Hepatocyte (in vitro differentiated cells): ENCODE results near the gene APBA2. TPM values are rescaled to one million over a fixed set of nuclear protein-coding genes. Genes with fewer than 3 reads are reported as not detected.

Experiments used
- DNase-seq: peaks from one replicate; pipeline ENCODE4 v3.0.0-alpha.2; 2016; ENCODE audit warnings: low spot score
- H2AFZ ChIP-seq: fragments of 200-600 bp; sonication (generic); 2 replicates; pipeline ENCODE4 v1.6.0; 2016; ENCODE audit warnings: antibody characterized with exemption, mild to moderate bottlenecking
- H3K27ac ChIP-seq: fragments of 200-600 bp; sonication (generic); 2 replicates; pipeline ENCODE4 v1.5.1; 2016; ENCODE audit warnings: mild to moderate bottlenecking
- H3K27me3 ChIP-seq: fragments of 200-600 bp; sonication (generic); 2 replicates; pipeline ENCODE4 v1.6.1; 2016
- H3K36me3 ChIP-seq: fragments of 200-600 bp; sonication (generic); replicated peaks from 2 replicates; pipeline ENCODE4 v1.5.1; 2016; ENCODE audit warnings: low read depth; ENCODE audit not compliant: insufficient read depth
- H3K4me1 ChIP-seq: fragments of 200-600 bp; sonication (generic); 2 replicates; pipeline ENCODE4 v1.5.1; 2016; ENCODE audit warnings: mild to moderate bottlenecking, moderate library complexity; ENCODE audit not compliant: insufficient read depth
- H3K4me2 ChIP-seq: fragments of 200-600 bp; sonication (generic); 2 replicates; pipeline ENCODE4 v1.6.0; 2016
- H3K4me3 ChIP-seq: fragments of 200-600 bp; sonication (generic); 2 replicates; pipeline ENCODE4 v1.5.1; 2016; ENCODE audit warnings: mild to moderate bottlenecking
- H3K79me2 ChIP-seq: fragments of 200-600 bp; sonication (generic); 2 replicates; pipeline ENCODE4 v1.6.0; 2017; ENCODE audit warnings: mild to moderate bottlenecking
- H3K9me2 ChIP-seq: fragments of 200-600 bp; sonication (generic); replicated peaks from 2 replicates; pipeline ENCODE4 v1.6.0; 2017; ENCODE audit warnings: mild to moderate bottlenecking; ENCODE audit not compliant: insufficient read depth
- H3K9me3 ChIP-seq: fragments of 200-600 bp; sonication (generic); 2 replicates; pipeline ENCODE4 v1.5.1; 2016; ENCODE audit warnings: low read depth, mild to moderate bottlenecking
- H4K20me1 ChIP-seq: fragments of 200-600 bp; sonication (generic); 2 replicates; pipeline ENCODE4 v1.6.0; 2016; ENCODE audit warnings: mild to moderate bottlenecking; ENCODE audit not compliant: insufficient read depth, poor library complexity, severe bottlenecking
- CTCF ChIP-seq: fragments of 200-600 bp; sonication (generic); IDR thresholded peaks from 2 replicates; pipeline ENCODE4 v1.5.1; 2016; ENCODE audit warnings: antibody characterized with exemption, mild to moderate bottlenecking; ENCODE audit not compliant: poor library complexity
- EZH2 ChIP-seq: fragments of 200-600 bp; sonication (generic); IDR thresholded peaks from 2 replicates; pipeline ENCODE4 v1.6.1; 2016; ENCODE audit warnings: antibody characterized with exemption, mild to moderate bottlenecking, borderline replicate concordance
- EZH2phosphoT487 ChIP-seq: fragments of 200-600 bp; sonication (generic); IDR thresholded peaks from one replicate; pipeline ENCODE4 v1.6.1; 2018; ENCODE audit warnings: antibody characterized with exemption, mild to moderate bottlenecking, low read depth, moderate library complexity; ENCODE audit not compliant: unreplicated experiment, severe bottlenecking
- whole genome bisulfite sequencing: methylation state at CpG from one replicate; pipeline ENCODE4 v1.1.6; 2016; ENCODE audit warnings: low lambda C conversion rate; ENCODE audit errors: missing lambda C conversion rate; 5-methylcytosine and 5-hydroxymethylcytosine counted together
- polyA plus RNA-seq: library from polyadenylated mRNA; unstranded; fragments of >200 nt; fragmentation: Nextera tagmentation; extraction: Ambion mirVana; gene quantifications from 2 replicates; pipeline ENCODE4 v1.2.1, GENCODE V29; 2016
- total RNA-seq: library from RNA; depleted of rRNA; stranded (reverse); fragments of >200 nt; gene quantifications from 2 replicates; pipeline ENCODE4 v1.2.3, GENCODE V29; 2014

The APBA2 gene
- total and polyA plus RNA-seq, 2 experiments from 2014 or later: 8.4 to 10.1 TPM

DNA sequence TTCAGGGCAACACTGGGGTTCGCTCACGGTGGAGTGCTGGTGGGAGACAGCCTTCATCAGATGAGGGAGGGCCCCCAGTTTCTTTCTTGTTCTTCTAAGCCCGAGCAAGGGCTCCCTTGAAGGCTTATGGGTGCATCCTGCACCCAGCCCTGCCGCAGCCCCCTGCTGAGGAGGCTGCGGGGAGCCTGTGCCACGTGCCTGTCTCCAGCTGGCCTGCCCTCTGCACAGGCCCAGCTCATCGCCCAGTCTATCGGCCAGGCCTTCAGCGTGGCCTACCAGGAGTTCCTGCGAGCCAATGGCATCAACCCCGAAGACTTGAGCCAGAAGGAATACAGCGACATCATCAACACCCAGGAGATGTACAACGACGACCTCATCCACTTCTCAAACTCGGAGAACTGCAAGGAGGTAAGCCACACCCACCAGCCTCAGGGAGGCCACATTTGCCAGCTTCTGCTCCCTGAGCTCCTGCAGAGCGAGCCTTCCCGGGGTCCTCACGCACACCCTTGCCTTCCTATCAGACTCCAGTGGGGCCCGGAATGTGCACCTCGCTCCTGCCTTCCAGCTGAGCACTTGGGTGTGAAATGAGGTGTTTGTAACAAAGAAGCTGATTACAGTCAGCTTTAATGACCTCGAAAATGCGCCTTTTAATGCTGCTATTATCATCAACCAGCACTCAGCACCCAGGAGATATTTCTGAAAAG, 219.5 kb downstream of the APBA2 start:
- Histone ChIP-seq H3K79me2 (no peaks in the 10 kb centered on the region), H3K27ac (no peak overlapping the region), H3K4me1 (no peaks in the 10 kb centered on the region), H3K9me2 (no peaks in the 10 kb centered on the region), H3K4me3 (no peak overlapping the region), H2AFZ (no peak overlapping the region), H4K20me1 (no peaks in the 10 kb centered on the region), H3K27me3 (no peaks in the 10 kb centered on the region), H3K4me2 (no peak overlapping the region), H3K9me3 (no peaks in the 10 kb centered on the region), H3K36me3 (no peaks in the 10 kb centered on the region)
- 89% methylated on average over 22 of the region's 22 CpGs for WGBS
- no peak for DNase-seq
- TF ChIP-seq EZH2 (no peak), EZH2phosphoT487 (no peak), CTCF (no peak)

- Histone ChIP-seq H3K4me3 (no peak overlapping the region), H3K27ac (no peak overlapping the region), H4K20me1 (no peaks in the 10 kb centered on the region), H3K79me2 (no peaks in the 10 kb centered on the region), H3K4me2 (no peak overlapping the region), H3K36me3 (no peaks in the 10 kb centered on the region), H3K9me2 (no peaks in the 10 kb centered on the region), H3K4me1 (no peaks in the 10 kb centered on the region), H2AFZ (no peak overlapping the region), H3K9me3 (no peaks in the 10 kb centered on the region), H3K27me3 (no peaks in the 10 kb centered on the region)
- TF ChIP-seq EZH2phosphoT487: no peak
- no peak for TF ChIP-seq EZH2
- no peak for TF ChIP-seq CTCF
- no peak for DNase-seq
- WGBS: 100% methylated on average over 2 of the region's 4 CpGs
Measured at GRCh38 chr15:29106116-29106515, 220.3 kb downstream of the APBA2 start.

- no peaks in the 10 kb centered on the region for H3K79me2 ChIP-seq
- H2AFZ ChIP-seq: no peak overlapping the region
- no peaks in the 10 kb centered on the region for H4K20me1 ChIP-seq
- no peaks in the 10 kb centered on the region for H3K4me1 ChIP-seq
- no peaks in the 10 kb centered on the region for H3K9me3 ChIP-seq
- no peak overlapping the region for H3K4me3 ChIP-seq
- no peak for DNase-seq
- H3K36me3 ChIP-seq: no peaks in the 10 kb centered on the region
- no peaks in the 10 kb centered on the region for H3K27me3 ChIP-seq
- no peak overlapping the region for H3K4me2 ChIP-seq
- no peak for TF ChIP-seq EZH2phosphoT487
- TF ChIP-seq EZH2: no peak
- TF ChIP-seq CTCF: no peak
- 95% methylated on average over 21 of the region's 21 CpGs for WGBS
- no peaks in the 10 kb centered on the region for H3K9me2 ChIP-seq
- H3K27ac ChIP-seq: no peak overlapping the region
Measured at GRCh38 chr15:29106551-29107290, 220.9 kb downstream of the APBA2 start.
